GM19328 (cell line): ENCODE measurements around the gene SYTL3.
"Not testable (repeated sequence)": the region's sequence is repeated elsewhere in the genome, so short reads cannot be mapped to it uniquely, and the experiment has no call there.

Source experiments
- ATAC-seq: cut with Tn5 transposase; IDR thresholded peaks from one replicate; pipeline ENCODE4 v1.9.1; 2021; ENCODE audit warnings: mild to moderate bottlenecking, moderate library complexity; ENCODE audit not compliant: unreplicated experiment

The SYTL3 gene

GRCh38 chr6:158621694-158622544 lies 27.9 kb upstream of the SYTL3 start:
- ATAC-seq, result no peak

GRCh38 chr6:158622545-158623190 lies 27.2 kb upstream of the SYTL3 start:
- ATAC-seq, result no peak

- ATAC-seq, result no peak
Measured at GRCh38 chr6:158624684-158625682, 24.9 kb upstream of the SYTL3 start.

- no peak for ATAC-seq
Measured at GRCh38 chr6:158625881-158626305, 24.0 kb upstream of the SYTL3 start.

GRCh38 chr6:158626360-158627167 lies 23.3 kb upstream of the SYTL3 start:
- ATAC-seq, result no peak

- no peak for ATAC-seq
Measured at GRCh38 chr6:158627168-158627939, 22.5 kb upstream of the SYTL3 start.

- no peak for ATAC-seq
Measured at GRCh38 chr6:158627940-158628211, 22.0 kb upstream of the SYTL3 start.

GRCh38 chr6:158628542-158628941 lies 21.3 kb upstream of the SYTL3 start:
- ATAC-seq, result no peak

- no peak for ATAC-seq
Measured at GRCh38 chr6:158629367-158630221, 20.3 kb upstream of the SYTL3 start.

- no peak for ATAC-seq
Measured at GRCh38 chr6:158630938-158631616, 18.8 kb upstream of the SYTL3 start.

- ATAC-seq, result no peak
Measured at GRCh38 chr6:158631678-158632537, 17.9 kb upstream of the SYTL3 start.

GRCh38 chr6:158632538-158633119 lies 17.2 kb upstream of the SYTL3 start:
- ATAC-seq, result not testable (repeated sequence)

- ATAC-seq, result no peak
Measured at GRCh38 chr6:158633127-158633526, 16.7 kb upstream of the SYTL3 start.

GRCh38 chr6:158634695-158635426 lies 15.0 kb upstream of the SYTL3 start:
- ATAC-seq, result no peak

- no peak for ATAC-seq
Measured at GRCh38 chr6:158635427-158636073, 14.3 kb upstream of the SYTL3 start.

- ATAC-seq, result no peak
Measured at GRCh38 chr6:158636778-158637177, 13.1 kb upstream of the SYTL3 start.
